Adrenal gland (tissue), 5 donors: Measurements from ENCODE around the gene ANTXRL.
"Not testable (repeated sequence)": the region's sequence is repeated elsewhere in the genome, so short reads cannot be mapped to it uniquely, and the experiment has no call there.

Experiments
- POLR2A ChIP-seq, 2 donors: fragments of 450-650 bp; IDR thresholded peaks; one replicate each; pipeline ENCODE4 v1.6.1; 2017; ENCODE audit warnings: antibody characterized with exemption in 2 of 2, mild to moderate bottlenecking in 2 of 2, moderate library complexity in 1 of 2
- TF ChIP-seq, protein P1 (sequence below), 6 experiments: fragments of 450-650 bp in 4 of 6; fragments of 200-600 bp in 2 of 6; sonication (generic) in 1 of 6; IDR thresholded peaks; 1 replicate in 5 of 6; 2 replicates in 1 of 6; pipeline versions ENCODE4 v1.5.1 to v1.8.0; 2016 to 2021; ENCODE audit warnings: antibody characterized with exemption in 6 of 6, mild to moderate bottlenecking in 2 of 6, moderate library complexity in 1 of 6
- donor health status: DM: no; HTN: no; CAD: no.

GRCh38 chr10:46375406-46375805, 88.6 kb downstream of the ANTXRL start, which contains the start of gene ANXA8L1:
- TF ChIP-seq, protein P1, sequence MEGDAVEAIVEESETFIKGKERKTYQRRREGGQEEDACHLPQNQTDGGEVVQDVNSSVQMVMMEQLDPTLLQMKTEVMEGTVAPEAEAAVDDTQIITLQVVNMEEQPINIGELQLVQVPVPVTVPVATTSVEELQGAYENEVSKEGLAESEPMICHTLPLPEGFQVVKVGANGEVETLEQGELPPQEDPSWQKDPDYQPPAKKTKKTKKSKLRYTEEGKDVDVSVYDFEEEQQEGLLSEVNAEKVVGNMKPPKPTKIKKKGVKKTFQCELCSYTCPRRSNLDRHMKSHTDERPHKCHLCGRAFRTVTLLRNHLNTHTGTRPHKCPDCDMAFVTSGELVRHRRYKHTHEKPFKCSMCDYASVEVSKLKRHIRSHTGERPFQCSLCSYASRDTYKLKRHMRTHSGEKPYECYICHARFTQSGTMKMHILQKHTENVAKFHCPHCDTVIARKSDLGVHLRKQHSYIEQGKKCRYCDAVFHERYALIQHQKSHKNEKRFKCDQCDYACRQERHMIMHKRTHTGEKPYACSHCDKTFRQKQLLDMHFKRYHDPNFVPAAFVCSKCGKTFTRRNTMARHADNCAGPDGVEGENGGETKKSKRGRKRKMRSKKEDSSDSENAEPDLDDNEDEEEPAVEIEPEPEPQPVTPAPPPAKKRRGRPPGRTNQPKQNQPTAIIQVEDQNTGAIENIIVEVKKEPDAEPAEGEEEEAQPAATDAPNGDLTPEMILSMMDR (IDR thresholded peaks at IDR 0.05): not testable (repeated sequence)
- TF ChIP-seq POLR2A (IDR thresholded peaks at IDR 0.05): not testable (repeated sequence)
